Measurements from ENCODE around the gene CKS1B. TPM values are rescaled to one million over a fixed set of nuclear protein-coding genes. Genes with fewer than 3 reads are reported as not detected.

Gene CKS1B
- total and polyA plus RNA-seq, 8 donors: 4.7 to 73.3 (median 30.6) TPM

DNA sequence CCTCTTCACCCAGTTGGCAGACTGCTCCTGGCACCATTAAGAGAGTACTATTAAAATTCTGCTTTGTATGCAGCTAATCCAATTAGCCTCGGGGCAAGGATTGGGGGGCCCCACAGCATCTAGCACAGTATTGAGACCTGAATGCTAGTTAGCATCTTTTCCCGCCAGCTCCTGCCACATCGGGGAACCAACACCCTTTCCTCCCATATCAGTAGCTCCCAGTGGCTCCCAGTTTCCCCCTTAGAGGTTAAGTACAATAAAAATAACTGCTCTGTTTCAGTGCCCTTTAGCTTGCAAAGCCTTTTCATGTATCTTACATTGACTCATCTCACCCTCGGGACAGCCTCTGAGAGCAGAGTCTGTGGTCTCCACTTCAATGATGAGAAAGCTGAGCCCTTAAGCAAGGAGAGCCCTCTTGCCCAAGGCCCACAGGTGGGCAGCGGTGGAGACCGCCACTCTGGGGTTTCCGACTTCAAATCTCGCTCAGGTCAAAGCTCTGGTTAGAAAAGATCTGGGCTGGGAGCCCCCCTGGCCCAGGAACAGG, 33.8 kb upstream of the CKS1B start:
- H3K4me1 ChIP-seq: peaks cover 45 to 83% (median 64%) of the 10 kb centered on the region in 4 donors
- DNase-seq: no peak
- no peaks in the 10 kb centered on the region for H3K9me3 ChIP-seq
- peak overlapping the region in 4 of 5 donors; percentile 10 to 85 (median 72) for H3K27ac ChIP-seq
- peaks cover 3 to 16% (median 12%) of the 10 kb centered on the region in 4 donors for H3K36me3 ChIP-seq
- no peaks in the 10 kb centered on the region for H3K27me3 ChIP-seq
- 66 to 75% (median 70%) methylated on average over 7 to 8 of the region's 8 CpGs for WGBS, 5 donors
- H3K4me3 ChIP-seq: no peak overlapping the region
- TF ChIP-seq POLR2AphosphoS5 (IDR thresholded peaks at IDR 0.05) (no peak), EP300 (IDR thresholded peaks at IDR 0.05) (no peak), POLR2A (IDR thresholded peaks at IDR 0.05) (no peak)
- TF ChIP-seq, protein P1, sequence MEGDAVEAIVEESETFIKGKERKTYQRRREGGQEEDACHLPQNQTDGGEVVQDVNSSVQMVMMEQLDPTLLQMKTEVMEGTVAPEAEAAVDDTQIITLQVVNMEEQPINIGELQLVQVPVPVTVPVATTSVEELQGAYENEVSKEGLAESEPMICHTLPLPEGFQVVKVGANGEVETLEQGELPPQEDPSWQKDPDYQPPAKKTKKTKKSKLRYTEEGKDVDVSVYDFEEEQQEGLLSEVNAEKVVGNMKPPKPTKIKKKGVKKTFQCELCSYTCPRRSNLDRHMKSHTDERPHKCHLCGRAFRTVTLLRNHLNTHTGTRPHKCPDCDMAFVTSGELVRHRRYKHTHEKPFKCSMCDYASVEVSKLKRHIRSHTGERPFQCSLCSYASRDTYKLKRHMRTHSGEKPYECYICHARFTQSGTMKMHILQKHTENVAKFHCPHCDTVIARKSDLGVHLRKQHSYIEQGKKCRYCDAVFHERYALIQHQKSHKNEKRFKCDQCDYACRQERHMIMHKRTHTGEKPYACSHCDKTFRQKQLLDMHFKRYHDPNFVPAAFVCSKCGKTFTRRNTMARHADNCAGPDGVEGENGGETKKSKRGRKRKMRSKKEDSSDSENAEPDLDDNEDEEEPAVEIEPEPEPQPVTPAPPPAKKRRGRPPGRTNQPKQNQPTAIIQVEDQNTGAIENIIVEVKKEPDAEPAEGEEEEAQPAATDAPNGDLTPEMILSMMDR (IDR thresholded peaks at IDR 0.05): no peak
- intact Hi-C loops (cut with DNase I; ENCODE audit: low total_unique reads): no loop called here

GRCh38 chr1:154941333-154942013, 33.0 kb upstream of the CKS1B start:
- no peaks in the 10 kb centered on the region for H3K9me3 ChIP-seq
- peaks cover 42 to 76% (median 58%) of the 10 kb centered on the region in 4 donors for H3K4me1 ChIP-seq
- TF ChIP-seq POLR2A (IDR thresholded peaks at IDR 0.05): no peak
- TF ChIP-seq POLR2AphosphoS5 (IDR thresholded peaks at IDR 0.05): no peak
- no peak for TF ChIP-seq EP300 (IDR thresholded peaks at IDR 0.05)
- TF ChIP-seq, protein P1 (IDR thresholded peaks at IDR 0.05): no peak
- DNase-seq: peak; percentile 48 to 76
- 33 to 44% (median 38%) methylated on average over 3 to 5 of the region's 5 CpGs for WGBS, 5 donors
- no peaks in the 10 kb centered on the region for H3K27me3 ChIP-seq
- intact Hi-C loops (cut with DNase I; ENCODE audit: low total_unique reads): no loop called here
- no peak overlapping the region for H3K4me3 ChIP-seq
- H3K27ac ChIP-seq: peak overlapping the region; percentile 49 to 85 (median 71)
- H3K36me3 ChIP-seq: peaks cover 7 to 24% (median 19%) of the 10 kb centered on the region in 4 donors

- WGBS, 5 donors: 31 to 47% (median 39%) methylated on average over 6 of the region's 6 CpGs
- no peaks in the 10 kb centered on the region for H3K27me3 ChIP-seq
- H3K27ac ChIP-seq: peak overlapping the region in 4 of 5 donors; percentile 1 to 85 (median 68)
Measured at GRCh38 chr1:154943649-154944400, 30.7 kb upstream of the CKS1B start.

More at GRCh38 chr1:154943649-154944400, 30.7 kb upstream of the CKS1B start:
- Histone ChIP-seq H3K4me1 (peaks cover 34 to 61% (median 48%) of the 10 kb centered on the region in 4 donors), H3K4me3 (no peak overlapping the region), H3K36me3 (peaks cover 22 to 44% (median 40%) of the 10 kb centered on the region in 4 donors), H3K9me3 (no peaks in the 10 kb centered on the region)
- intact Hi-C loops (cut with DNase I; ENCODE audit: low total_unique reads): no loop called here
- no peak for TF ChIP-seq POLR2A (IDR thresholded peaks at IDR 0.05)
- no peak for TF ChIP-seq EP300 (IDR thresholded peaks at IDR 0.05)
- TF ChIP-seq, protein P1 (IDR thresholded peaks at IDR 0.05): peak in 5 of 7 experiments; percentile 47 to 77 (median 64)
- DNase-seq: peak; percentile 47 to 78
